OCI-LY7 (cell line): Measurements from ENCODE around the gene PMS1. TPM values are rescaled to one million over a fixed set of nuclear protein-coding genes. Genes with fewer than 3 reads are reported as not detected.

Source experiments
- BruUV-seq: library from RNA; stranded (reverse); fragments of 400-500 nt; replicated peaks from 2 replicates; lab custom pipeline; 2021; lab: Mats Ljungman, UMichigan
- CTCF ChIA-PET: fragments of 300-600 bp; sonication (Branson Sonifier 250); formaldehyde crosslinking; loops from one replicate; lab custom pipeline; 2022; ENCODE audit warnings: antibody characterized with exemption; ENCODE audit not compliant: unreplicated experiment; lab: Charles Lee
- POLR2A ChIA-PET: fragments of 300-600 bp; sonication (Branson Sonifier 250); formaldehyde crosslinking; loops from one replicate; lab custom pipeline; 2022; ENCODE audit warnings: antibody characterized with exemption; lab: Charles Lee
- DNase-seq: peaks from one replicate; pipeline ENCODE4 v3.0.0-alpha.2; 2015; ENCODE audit warnings: low spot score
- H2AFZ ChIP-seq: fragments of 200-600 bp; sonication (generic), shearing (Covaris generic); 2 replicates; pipeline ENCODE4 v1.6.1; 2014; ENCODE audit warnings: mild to moderate bottlenecking, antibody characterized with exemption, low read length, moderate library complexity
- H3K27ac ChIP-seq: fragments of 200-600 bp; sonication (generic); 2 replicates; pipeline ENCODE4 v1.5.1; 2014; ENCODE audit warnings: mixed run types, low read depth, mild to moderate bottlenecking, moderate library complexity, low read length, inconsistent platforms; ENCODE audit not compliant: poor library complexity, severe bottlenecking
- H3K36me3 ChIP-seq: fragments of 200-600 bp; sonication (generic); 2 replicates; pipeline ENCODE4 v1.6.1; 2014; ENCODE audit warnings: mild to moderate bottlenecking, antibody characterized with exemption, low read length, moderate library complexity, mixed read lengths; ENCODE audit not compliant: insufficient read depth
- H3K4me1 ChIP-seq: fragments of 200-600 bp; sonication (generic); 2 replicates; pipeline ENCODE4 v1.5.1; 2014; ENCODE audit warnings: mild to moderate bottlenecking, low read length; ENCODE audit not compliant: insufficient read depth, poor library complexity, severe bottlenecking
- H3K4me2 ChIP-seq: fragments of 200-600 bp; sonication (generic); 2 replicates; pipeline ENCODE4 v1.6.1; 2014; ENCODE audit warnings: mild to moderate bottlenecking, low read length
- H3K4me3 ChIP-seq: fragments of 200-600 bp; sonication (generic); 2 replicates; pipeline ENCODE4 v1.5.1; 2014; ENCODE audit warnings: mild to moderate bottlenecking, low read depth, low read length; ENCODE audit not compliant: poor library complexity, severe bottlenecking
- H3K79me2 ChIP-seq: fragments of 200-600 bp; sonication (generic); 2 replicates; pipeline ENCODE4 v1.6.1; 2016; ENCODE audit warnings: low read depth, mild to moderate bottlenecking, low read length, moderate library complexity, mixed read lengths; ENCODE audit not compliant: insufficient read depth
- H3K9me2 ChIP-seq: fragments of 200-600 bp; sonication (generic); 2 replicates; pipeline ENCODE4 v1.6.1; 2016; ENCODE audit warnings: mild to moderate bottlenecking, low read length, mixed read lengths; ENCODE audit not compliant: insufficient read depth
- H3K9me3 ChIP-seq: fragments of 200-600 bp; sonication (generic); 2 replicates; pipeline ENCODE4 v1.6.1; 2014; ENCODE audit warnings: mild to moderate bottlenecking, mixed run types, low read length, mixed read lengths
- H4K20me1 ChIP-seq: fragments of 200-600 bp; sonication (generic); 2 replicates; pipeline ENCODE4 v1.6.1; 2014; ENCODE audit warnings: mild to moderate bottlenecking, antibody characterized with exemption, low read length, moderate library complexity, mixed read lengths; ENCODE audit not compliant: insufficient read depth
- EZH2phosphoT487 ChIP-seq: fragments of 200-600 bp; sonication (generic); IDR thresholded peaks from 2 replicates; pipeline ENCODE4 v1.6.1; 2018; ENCODE audit warnings: low read depth, borderline replicate concordance, mild to moderate bottlenecking, mixed run types, antibody characterized with exemption, low read length, moderate library complexity, mixed read lengths
- intact Hi-C: fragments of 100-400 bp; cut with micrococcal nuclease; formaldehyde crosslinking; loops from one replicate; pipeline ENCODE4 v1.10.0; 2022; ENCODE audit not compliant: unreplicated experiment
- total RNA-seq, 2 experiments: library from RNA; depleted of rRNA in 1 of 2; stranded (reverse); fragments of >200 nt in 1 of 2; shearing (Covaris generic) in 1 of 2; gene quantifications; 2 replicates each; pipeline ENCODE4 v1.2.3, GENCODE V29; 2014 to 2022
- TF ChIP-seq, protein P1 (sequence below): fragments of 200-600 bp; sonication (generic); conservative IDR thresholded peaks from 2 replicates; pipeline ENCODE4 v1.5.1; 2014; ENCODE audit warnings: mild to moderate bottlenecking, antibody characterized with exemption, low read length, moderate library complexity, mixed read lengths

Gene PMS1
- total RNA-seq, 2 experiments from 2014 or later = 31.2 to 72.2 TPM

DNA sequence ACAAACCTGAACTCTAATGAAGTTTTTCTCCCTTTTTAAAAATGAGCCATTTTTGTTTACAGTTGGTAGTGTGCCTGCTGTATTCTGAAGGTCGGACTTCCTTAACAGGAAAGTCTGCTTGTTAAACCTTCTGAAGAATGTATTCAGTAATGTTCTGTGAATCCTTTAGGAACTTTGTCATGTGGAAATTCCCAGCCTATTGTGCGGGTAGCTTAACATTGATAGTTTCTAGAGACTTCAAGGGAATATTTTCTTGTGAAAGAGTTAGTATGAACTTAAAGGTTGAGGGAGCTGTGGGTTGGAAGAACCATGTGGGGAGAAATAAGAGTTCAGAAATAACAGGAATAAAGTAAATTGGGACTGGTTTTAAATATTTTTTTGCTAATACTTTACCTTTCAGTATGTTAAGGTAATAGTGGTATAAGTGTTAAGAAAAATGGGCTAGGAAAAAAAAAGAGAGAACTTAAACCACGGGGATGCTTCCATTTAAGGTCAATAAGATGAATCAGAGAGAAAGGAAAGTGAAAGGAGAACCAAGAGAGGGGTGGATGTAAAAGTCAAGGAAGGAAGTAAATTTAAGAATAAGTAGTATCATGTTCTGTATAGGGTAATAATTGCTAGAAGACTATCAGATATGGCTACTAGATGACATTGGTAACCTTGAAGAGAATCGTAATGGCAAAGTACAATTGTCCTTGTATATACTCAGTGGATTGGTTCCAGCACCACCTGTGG is 90.5 kb downstream of the PMS1 start:
- Histone ChIP-seq H3K9me2 (no peaks in the 10 kb centered on the region), H3K4me2 (no peak overlapping the region), H4K20me1 (no peaks in the 10 kb centered on the region), H3K9me3 (no peaks in the 10 kb centered on the region), H3K36me3 (peaks cover 27% of the 10 kb centered on the region), H3K4me3 (no peak overlapping the region), H3K79me2 (no peaks in the 10 kb centered on the region), H2AFZ (no peak overlapping the region), H3K27ac (no peak overlapping the region), H3K4me1 (no peaks in the 10 kb centered on the region)
- intact Hi-C loops = no loop called here
- POLR2A ChIA-PET = no interaction called here
- TF ChIP-seq, protein P1, sequence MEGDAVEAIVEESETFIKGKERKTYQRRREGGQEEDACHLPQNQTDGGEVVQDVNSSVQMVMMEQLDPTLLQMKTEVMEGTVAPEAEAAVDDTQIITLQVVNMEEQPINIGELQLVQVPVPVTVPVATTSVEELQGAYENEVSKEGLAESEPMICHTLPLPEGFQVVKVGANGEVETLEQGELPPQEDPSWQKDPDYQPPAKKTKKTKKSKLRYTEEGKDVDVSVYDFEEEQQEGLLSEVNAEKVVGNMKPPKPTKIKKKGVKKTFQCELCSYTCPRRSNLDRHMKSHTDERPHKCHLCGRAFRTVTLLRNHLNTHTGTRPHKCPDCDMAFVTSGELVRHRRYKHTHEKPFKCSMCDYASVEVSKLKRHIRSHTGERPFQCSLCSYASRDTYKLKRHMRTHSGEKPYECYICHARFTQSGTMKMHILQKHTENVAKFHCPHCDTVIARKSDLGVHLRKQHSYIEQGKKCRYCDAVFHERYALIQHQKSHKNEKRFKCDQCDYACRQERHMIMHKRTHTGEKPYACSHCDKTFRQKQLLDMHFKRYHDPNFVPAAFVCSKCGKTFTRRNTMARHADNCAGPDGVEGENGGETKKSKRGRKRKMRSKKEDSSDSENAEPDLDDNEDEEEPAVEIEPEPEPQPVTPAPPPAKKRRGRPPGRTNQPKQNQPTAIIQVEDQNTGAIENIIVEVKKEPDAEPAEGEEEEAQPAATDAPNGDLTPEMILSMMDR = no peak
- TF ChIP-seq EZH2phosphoT487 = no peak
- CTCF ChIA-PET = no interaction called here
- DNase-seq = no peak
- BruUV-seq = no TSS peak

DNA sequence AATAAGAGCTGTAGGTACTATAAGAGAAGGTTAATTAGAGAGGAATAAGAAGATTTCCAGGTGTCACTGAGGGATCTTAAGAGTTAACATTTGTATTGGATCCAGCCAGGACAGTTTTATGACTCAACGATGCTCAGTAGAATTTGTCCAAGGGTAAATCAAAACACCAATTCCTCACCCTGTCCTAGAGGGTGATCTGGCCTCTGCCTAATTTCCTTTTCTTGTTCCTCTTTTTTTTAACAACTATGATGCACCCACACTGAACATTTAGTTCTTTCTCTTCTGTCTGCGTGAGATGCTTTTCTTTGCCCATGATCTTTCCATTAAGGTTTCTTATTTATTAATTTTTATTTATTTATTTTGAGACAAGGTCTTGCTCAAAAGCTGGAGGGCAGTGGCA is 92.0 kb downstream of the PMS1 start:
- no TSS peak for BruUV-seq
- ChIA-PET CTCF (interaction anchor here (0.7 kb wide), 1 partner anchor 490 kb away, joined by 4 read pairs; no protein-coding TSS in a partner anchor), POLR2A (interaction anchor here (0.8 kb wide), 1 partner anchor 148 kb away, joined by 3 read pairs; no protein-coding TSS in a partner anchor)
- Histone ChIP-seq H3K4me1 (no peaks in the 10 kb centered on the region), H3K4me3 (no peak overlapping the region), H2AFZ (no peak overlapping the region), H3K9me3 (no peaks in the 10 kb centered on the region), H3K36me3 (peaks cover 27% of the 10 kb centered on the region), H3K27ac (no peak overlapping the region), H3K4me2 (no peak overlapping the region), H4K20me1 (no peaks in the 10 kb centered on the region), H3K9me2 (no peaks in the 10 kb centered on the region), H3K79me2 (no peaks in the 10 kb centered on the region)
- intact Hi-C loops = no loop called here
- DNase-seq = no peak
- no peak for TF ChIP-seq EZH2phosphoT487
- TF ChIP-seq, protein P1 = no peak

DNA sequence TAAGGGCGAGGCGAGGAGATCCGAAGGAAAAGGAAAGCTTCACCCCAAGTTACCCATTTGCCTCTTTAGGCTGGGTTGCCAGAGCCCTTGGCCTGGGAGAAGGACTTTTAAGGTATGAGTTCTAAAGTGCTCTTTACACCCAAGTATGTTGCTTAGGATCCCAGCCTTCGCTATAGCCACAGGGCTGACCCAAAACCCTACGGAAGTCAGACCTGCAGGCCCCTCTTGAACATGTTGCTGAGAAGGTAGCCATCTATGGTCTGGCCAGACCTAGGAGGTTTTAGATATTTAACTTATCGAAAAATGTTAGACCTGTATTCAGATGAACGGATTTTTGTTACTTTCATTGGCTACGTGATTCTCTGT is 95.4 kb downstream of the PMS1 start:
- no peaks in the 10 kb centered on the region for H3K4me1 ChIP-seq
- H3K9me2 ChIP-seq = no peaks in the 10 kb centered on the region
- no peak overlapping the region for H3K4me2 ChIP-seq
- no peak for DNase-seq
- no TSS peak for BruUV-seq
- no peaks in the 10 kb centered on the region for H3K9me3 ChIP-seq
- H2AFZ ChIP-seq = no peak overlapping the region
- no peaks in the 10 kb centered on the region for H4K20me1 ChIP-seq
- TF ChIP-seq EZH2phosphoT487 = no peak
- TF ChIP-seq, protein P1 = no peak
- H3K27ac ChIP-seq = no peak overlapping the region
- no peak overlapping the region for H3K4me3 ChIP-seq
- peaks cover 16% of the 10 kb centered on the region for H3K36me3 ChIP-seq
- ChIA-PET POLR2A (interaction anchor here (0.7 to 1.3 kb wide), 2 partner anchors 11 to 1856 kb away, joined by 3 to 5 read pairs; no protein-coding TSS in a partner anchor), CTCF (no interaction called here)
- no peaks in the 10 kb centered on the region for H3K79me2 ChIP-seq
- intact Hi-C loops = no loop called here
